B cell (primary cell): ENCODE data around the gene B4GALT1.

Experiments used
- EZH2 ChIP-seq: IDR thresholded peaks from 2 replicates; pipeline ENCODE4 v1.6.1; 2012; ENCODE audit warnings: borderline replicate concordance, low read depth, mild to moderate bottlenecking, moderate library complexity, low read length; ENCODE audit not compliant: insufficient read depth, poor library complexity, severe bottlenecking
- TF ChIP-seq, protein P1 (sequence below): fragments of 200-600 bp; IDR thresholded peaks from one replicate; pipeline ENCODE4 v1.8.0; 2022; ENCODE audit warnings: antibody characterized with exemption, mild to moderate bottlenecking

DNA sequence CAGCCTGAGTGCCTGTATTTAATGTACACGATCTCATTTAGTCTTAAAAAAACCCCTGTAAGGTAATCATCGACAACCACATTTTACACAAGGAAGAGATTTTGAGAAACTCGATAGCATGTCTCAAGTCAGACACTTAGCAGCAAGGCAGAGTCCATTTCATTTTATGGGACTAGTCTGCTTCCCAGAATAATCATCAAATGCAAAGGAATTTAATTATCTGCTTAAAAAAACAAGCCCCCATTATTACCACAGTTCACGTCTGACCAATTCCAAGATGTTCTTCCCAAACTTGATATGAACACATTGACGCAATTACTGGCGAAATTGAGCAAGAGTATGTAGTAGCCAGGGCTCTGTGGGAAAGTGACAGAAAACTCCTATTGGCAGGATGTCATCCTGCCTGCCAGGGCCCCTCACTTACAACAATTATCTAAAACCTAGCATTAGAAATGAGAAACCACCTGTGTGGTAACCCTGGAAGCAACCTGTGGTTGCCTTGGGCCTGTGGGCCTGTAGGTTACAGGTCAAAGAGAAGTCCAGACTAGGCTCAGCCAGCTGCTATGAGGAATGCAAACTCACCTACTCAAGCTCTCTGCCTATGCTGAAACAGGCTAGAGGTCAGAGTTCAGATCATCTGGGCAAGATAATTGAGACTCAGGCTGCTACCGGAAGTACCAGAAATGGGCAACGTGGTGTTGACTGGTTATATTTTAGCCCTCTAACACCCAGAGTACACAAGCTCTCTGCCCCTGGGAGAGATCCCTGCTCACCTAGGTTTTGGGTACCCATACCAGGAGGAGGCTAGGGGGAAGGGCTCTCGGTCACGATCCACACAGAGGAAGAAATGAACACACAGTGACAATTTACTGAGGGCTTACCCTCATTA is 1.6 kb downstream of the B4GALT1 start:
- TF ChIP-seq, protein P1, sequence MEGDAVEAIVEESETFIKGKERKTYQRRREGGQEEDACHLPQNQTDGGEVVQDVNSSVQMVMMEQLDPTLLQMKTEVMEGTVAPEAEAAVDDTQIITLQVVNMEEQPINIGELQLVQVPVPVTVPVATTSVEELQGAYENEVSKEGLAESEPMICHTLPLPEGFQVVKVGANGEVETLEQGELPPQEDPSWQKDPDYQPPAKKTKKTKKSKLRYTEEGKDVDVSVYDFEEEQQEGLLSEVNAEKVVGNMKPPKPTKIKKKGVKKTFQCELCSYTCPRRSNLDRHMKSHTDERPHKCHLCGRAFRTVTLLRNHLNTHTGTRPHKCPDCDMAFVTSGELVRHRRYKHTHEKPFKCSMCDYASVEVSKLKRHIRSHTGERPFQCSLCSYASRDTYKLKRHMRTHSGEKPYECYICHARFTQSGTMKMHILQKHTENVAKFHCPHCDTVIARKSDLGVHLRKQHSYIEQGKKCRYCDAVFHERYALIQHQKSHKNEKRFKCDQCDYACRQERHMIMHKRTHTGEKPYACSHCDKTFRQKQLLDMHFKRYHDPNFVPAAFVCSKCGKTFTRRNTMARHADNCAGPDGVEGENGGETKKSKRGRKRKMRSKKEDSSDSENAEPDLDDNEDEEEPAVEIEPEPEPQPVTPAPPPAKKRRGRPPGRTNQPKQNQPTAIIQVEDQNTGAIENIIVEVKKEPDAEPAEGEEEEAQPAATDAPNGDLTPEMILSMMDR, result no peak
- TF ChIP-seq EZH2, result no peak
